Hepatic stellate cell (primary cell): ENCODE results near the gene POLR3A.

ENCODE experiments used
- DNase-seq: peaks from one replicate; pipeline ENCODE4 v3.0.0; 2011; ENCODE audit warnings: low spot score

Gene POLR3A

GRCh38 chr10:77943121-77943901, 86.0 kb downstream of the POLR3A start:
- peak; percentile 55 for DNase-seq

DNA sequence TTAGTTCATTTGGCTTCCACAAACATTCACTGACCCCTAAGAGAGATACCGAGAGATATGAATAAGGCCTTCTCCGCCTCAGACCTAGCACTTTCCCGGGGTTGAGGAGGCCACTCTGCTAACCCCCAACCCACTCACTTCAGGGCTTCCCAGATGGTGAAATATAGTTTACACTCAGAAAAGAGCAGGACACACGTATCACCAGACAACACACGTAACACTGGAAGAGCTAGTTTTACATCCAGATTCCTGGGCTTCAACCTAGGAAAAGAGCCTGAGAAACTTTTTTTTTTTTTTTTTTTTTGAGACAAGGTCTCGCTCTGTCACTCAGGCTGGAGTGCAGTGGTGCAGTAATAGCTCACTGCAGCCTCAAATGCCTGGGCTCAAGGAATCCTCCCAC, 87.5 kb downstream of the POLR3A start:
- no peak for DNase-seq

- no peak for DNase-seq
These were observed 88.7 kb downstream of the POLR3A start for GRCh38 chr10:77940627-77941026.

DNA sequence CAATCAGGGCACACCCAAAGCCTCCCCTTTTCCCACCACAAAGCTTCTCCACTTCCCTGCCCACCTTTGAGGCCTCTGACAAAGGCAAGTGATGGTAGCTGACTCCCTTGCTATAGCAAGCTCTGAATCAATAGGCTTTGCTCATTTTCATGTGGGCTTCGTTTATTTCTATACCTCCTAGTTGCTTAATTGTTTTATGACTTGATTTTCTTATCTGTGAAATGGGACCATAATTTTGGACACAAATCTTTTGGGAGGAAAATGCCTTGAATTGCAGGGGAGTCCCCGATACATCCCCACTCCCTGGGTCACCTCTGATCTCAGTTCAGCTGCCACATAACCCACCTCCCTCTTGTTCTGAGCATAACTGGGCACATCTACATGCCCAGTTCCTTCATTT, 89.1 kb downstream of the POLR3A start:
- DNase-seq = no peak

GRCh38 chr10:77939561-77940001, 89.7 kb downstream of the POLR3A start:
- no peak for DNase-seq

DNA sequence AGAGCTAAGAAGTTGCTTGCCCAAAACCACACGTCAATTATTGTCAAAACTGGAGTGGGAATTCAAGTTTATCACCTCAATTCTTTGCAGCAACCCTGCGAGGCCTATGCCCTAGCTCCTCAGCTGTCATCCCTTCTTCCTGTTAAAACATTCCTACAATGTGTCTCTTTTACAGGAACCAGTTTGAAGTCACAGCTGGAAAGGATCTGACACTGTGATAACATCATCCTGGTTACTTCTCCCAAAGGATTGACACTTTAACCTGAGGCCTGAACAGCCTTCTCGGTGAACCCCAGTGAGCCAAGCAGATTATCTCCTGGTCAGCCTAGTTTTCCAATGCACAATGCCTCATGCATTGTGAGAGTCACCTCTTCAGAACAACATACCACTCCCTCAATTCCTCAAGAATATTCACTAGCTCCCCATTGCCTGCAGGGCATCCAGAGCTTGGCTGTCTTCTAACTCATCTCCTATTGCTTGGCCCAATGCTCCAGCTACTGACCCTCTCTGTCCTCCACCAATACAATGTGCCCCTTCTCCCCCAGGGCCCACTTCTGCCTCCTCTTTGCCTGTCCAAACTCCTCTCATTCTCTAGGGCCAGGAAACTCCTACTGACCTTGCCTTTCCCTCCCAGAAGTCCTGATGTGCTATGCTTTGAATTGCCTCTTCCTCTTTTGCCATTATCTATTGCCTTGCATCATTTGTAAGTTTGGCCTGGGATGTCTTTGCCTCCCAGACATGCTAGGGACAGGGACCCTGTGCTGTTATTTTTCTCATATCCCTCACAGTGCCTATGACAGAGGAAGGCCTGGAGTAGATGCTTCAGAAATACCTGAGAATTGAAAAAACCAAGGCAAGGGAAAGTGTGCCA, 92.4 kb downstream of the POLR3A start:
- no peak for DNase-seq

GRCh38 chr10:77932016-77932715, 97.1 kb downstream of the POLR3A start:
- no peak for DNase-seq

DNA sequence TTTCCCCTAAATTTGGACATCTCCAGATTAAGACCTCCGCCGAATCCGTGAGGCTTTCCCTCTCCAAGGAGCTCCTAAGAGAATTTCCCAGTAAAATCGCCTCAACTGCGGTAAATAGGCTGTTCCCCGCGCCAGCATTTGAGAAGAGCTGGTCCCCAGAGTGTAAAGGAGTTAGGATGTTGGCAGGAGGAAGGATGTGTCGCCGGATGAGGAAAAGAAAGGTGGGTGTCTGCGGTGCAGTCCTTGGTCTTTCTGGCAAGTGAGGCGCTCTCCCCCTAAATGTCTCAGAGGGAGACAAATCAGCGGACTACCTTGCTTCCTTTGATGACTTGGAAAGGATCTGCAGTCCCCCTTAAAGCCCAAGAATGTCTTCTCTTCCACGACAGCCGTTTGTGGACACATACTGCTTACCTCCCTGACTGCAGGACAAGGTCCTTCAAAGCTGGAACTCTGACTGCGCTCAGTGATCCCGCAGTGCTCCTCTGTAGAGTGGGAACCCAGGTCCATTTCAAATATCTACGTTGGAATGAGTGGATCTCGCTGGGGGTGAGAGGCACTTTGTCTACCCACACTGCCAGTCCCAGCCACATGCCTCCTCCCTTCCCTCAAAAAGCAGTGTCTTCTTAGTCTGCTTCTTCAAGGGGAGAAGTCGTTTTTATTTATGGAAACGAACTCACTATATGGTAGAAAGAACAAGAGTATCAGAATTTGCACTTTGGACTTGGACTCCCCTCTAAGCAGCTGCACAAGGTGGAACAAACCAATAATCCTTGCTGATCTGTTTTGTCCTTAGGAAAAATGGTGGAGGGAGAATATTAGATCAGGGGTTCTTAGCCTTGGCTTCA, 101.7 kb downstream of the POLR3A start:
- no peak for DNase-seq

DNA sequence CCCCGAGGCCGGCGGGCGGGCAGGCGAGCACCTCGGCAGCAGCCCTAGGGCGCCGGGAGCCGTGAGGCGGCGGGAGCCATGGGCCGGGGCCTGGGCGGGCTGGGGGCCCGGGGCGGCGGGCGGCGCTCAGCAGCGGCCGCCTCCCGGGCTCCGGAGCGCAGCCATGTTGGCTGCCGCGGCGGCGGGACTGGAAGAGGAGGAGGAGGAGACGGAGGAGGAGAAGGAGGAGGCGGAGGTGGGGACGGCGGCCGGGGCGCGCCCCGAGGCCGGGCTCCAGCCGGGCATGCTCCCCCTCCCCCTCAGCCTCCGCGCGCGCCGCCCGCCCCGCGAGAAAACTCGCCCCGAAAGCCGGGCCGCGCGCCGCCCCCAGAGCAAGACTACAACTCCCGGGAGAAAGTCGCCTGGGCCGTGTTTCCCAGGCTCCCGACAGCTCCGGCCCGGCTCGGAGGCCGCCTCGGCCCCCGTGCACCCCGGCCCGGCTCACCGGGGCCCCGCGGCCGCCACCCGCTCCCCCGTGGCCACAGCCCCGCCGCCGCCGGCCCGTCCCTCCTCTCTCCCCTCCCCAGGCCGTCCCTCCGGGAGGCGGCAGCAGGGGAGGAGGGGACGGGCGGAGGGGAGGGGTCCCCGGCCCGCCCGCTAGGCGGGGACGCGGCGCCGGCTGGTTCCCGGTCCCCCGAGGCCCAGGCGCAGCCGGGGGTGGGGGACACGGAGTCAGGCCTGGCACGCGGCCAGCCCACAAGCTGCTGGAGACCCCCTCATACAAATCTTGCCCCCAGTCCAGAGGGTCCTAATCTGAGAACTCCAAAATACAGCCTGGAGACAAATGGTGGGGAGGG, 102.5 kb downstream of the POLR3A start, which contains the start of gene DLG5:
DLG5 (minus strand) TSS at position 190 of the 836 bp plus-strand sequence. CDS start 235 bp downstream, outside the sequence.
- DNase-seq = peak; percentile 62

- peak; percentile 46 for DNase-seq
These were observed 103.3 kb downstream of the POLR3A start for GRCh38 chr10:77925795-77926565.

DNA sequence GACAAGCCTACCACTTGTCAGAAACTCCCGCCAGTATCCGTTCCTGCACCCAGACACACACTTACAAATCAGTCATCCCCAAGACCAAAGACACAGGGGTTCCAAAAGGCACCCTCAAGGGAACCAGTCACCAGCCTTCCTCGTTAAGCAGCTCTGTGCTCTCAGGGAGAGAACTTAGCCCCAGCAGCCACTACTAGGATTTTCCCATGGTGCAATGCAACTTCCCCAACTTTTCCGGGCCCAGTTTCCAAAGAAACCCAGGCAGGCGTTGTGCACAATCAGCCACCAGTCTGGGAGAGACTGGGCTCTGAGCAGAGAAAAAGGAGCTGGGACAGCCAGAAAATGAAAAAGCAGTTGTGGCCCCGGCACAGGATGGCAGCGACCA, 103.9 kb downstream of the POLR3A start:
- DNase-seq = peak; percentile 70

GRCh38 chr10:77922566-77923179, 106.6 kb downstream of the POLR3A start:
- DNase-seq = no peak

- no peak for DNase-seq
These were observed 107.3 kb downstream of the POLR3A start for GRCh38 chr10:77922055-77922454.

DNA sequence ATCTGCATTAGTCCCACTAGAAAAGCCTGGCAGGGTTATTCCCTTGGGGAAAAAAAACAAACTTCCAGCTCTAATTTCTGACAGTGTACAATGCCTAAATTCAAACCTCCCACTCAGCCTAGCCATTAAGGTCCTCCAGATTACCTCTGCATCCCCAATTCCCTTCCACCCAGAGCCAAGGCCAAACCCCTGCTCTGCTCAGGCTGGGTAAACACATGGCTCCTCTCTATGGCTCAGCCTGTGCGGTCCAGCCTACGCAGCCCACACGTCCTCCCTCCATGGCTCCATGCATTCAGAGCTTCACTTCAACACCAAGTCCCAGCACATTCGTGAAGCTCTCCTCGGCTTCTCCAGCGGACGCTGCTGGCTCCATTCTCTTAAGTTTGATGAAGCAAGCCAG, 107.9 kb downstream of the POLR3A start:
- DNase-seq = no peak

GRCh38 chr10:77920495-77920894, 108.8 kb downstream of the POLR3A start:
- DNase-seq = no peak

DNA sequence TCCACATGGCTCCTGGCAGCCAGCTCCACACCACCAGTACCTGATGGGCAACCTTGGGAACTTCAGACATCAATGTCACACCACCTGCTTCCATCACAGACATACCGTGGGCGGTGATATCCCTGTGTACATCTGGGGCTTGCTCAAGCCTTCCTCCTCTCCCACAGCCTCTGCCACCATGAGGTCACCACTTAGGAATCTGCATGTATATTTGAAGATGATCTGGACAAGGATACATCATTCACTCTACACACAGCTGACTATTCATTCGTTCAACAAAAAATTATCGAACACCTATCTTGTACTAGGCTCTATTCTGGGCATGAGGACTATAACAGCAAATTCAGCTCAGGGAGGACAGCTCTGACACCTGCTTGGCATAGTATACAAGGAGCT, 109.6 kb downstream of the POLR3A start:
- DNase-seq = peak; percentile 84
